GM19395 (cell line): Measurements from ENCODE around the gene UBR3.

Experiments
- ATAC-seq: cut with Tn5 transposase; IDR thresholded peaks from one replicate; pipeline ENCODE4 v1.9.1; 2021; ENCODE audit warnings: mild to moderate bottlenecking, moderate library complexity; ENCODE audit not compliant: unreplicated experiment

The UBR3 gene

DNA sequence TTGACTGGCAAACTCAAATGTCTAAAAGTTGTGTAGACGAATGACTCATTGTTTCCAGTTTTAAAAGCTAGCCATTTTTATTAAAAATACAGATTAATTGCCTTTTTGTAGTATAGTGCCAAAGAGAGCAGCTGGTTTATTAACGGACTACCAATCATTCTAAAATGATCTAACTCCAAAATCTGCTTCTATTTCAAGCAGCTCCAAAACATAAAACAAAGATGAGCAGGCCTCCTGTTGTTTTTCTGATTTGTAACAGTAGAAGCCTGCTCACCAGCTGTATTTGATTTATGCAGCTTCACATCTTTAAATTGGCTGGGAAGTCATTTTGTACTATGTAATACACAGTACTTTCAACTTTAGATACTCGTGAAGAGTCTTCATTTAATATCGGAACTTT lies 171.8 kb downstream of the UBR3 start:
- no peak for ATAC-seq

DNA sequence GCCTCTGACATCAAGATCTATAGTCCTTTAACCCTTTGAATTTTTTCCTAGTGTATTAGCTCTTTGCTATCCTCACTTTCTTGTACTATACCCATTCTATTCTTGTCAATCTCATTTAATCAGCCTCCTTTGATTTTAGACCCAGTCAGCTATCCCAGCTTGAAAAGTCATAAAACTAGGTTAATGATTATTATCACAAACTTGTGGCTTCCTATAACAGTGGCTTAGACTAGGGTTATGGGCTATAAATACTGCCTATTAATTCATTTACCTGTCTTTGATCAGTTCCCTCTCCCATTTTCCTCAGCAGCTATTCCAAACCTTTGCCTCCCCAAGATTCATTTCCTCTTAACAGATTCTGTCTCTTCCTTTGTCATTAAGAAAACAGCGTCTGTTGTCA lies 174.8 kb downstream of the UBR3 start:
- no peak for ATAC-seq

DNA sequence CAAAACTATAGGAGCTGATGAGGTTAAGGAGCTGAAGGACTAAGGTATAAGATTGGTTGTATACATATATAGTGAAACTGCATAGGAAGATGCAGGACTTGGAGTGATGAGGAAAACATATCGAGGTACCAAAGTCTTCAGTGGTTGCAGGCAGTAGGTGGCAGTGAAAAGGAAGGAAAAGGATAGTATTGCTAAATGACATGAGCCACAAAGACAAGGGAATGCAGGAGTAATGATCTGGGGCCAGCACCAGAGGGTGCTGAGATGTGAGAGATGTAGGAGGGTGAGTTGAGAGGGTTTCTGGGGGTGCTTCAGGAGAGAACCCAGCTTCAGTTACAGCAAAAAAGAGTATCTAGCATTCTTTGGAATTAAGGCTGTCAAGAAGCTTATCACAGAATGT lies 178.4 kb downstream of the UBR3 start:
- ATAC-seq: no peak

DNA sequence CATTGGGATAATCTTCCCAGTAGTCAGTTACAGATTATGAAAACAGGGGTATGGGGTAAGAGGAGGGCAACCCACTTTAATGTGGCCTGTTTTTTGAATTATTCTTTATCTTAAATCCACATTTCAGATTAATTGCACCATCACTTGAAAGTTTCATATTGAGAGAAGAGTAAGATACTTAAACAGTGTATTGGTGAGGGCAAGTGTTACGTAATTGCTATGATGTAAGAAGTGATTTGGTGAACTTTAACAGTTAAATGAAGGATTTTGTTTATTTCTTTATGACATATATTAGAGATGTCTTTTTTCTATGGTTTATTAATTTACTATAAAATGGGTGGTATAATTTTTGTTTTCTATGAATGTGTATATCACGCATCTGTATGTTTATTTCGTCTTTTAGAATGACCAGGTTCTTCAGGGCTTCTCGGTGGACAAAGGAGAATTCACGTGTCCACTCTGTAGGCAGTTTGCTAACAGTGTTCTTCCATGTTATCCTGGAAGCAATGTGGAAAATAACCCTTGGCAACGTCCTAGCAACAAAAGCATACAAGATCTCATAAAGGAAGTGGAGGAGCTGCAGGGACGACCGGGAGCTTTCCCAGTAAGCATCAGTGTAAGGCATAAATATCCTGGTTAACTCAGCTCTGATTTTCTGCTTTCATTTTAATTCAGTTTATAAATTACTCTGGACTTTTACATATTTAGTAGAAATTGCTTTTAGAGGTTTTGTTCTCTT lies 179.5 kb downstream of the UBR3 start:
- ATAC-seq: no peak

DNA sequence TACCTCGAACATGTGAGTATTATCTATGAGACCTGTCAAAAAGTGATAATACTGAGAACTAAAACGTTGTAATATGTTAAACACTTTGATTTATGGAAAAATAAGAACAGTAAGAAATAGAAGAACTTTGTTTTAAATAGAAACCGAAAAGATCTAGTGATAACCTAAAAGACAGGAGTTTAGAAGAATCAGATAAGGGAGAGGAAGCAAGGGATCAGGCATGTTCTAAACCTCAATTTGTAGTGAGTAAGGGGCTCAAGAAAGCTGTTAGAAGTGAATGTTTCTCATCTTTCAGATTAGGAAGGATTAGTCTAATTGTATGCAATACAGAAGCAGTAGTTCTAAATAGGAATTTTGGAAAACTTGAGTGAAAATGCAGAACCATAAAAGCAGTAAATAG lies 182.0 kb downstream of the UBR3 start:
- no peak for ATAC-seq

DNA sequence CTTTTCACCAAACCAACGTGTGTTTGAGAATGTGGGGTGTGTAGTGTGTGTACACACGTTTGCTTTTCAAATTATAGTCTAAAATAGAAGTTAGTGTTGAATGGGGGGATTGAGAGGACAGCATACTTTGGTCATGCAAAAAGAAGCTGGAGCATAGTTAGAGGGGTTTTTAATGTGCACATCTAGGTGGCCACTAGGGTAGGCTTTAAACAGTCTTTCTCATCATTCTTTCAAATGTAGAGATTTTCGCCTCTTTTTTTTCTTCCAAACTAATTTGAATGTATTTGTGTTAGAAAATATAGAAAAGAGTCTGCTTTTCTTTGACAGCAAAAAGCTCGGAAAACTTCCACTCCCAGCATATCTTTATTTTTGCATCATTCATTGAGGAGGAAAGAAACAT lies 185.5 kb downstream of the UBR3 start:
- no peak for ATAC-seq

DNA sequence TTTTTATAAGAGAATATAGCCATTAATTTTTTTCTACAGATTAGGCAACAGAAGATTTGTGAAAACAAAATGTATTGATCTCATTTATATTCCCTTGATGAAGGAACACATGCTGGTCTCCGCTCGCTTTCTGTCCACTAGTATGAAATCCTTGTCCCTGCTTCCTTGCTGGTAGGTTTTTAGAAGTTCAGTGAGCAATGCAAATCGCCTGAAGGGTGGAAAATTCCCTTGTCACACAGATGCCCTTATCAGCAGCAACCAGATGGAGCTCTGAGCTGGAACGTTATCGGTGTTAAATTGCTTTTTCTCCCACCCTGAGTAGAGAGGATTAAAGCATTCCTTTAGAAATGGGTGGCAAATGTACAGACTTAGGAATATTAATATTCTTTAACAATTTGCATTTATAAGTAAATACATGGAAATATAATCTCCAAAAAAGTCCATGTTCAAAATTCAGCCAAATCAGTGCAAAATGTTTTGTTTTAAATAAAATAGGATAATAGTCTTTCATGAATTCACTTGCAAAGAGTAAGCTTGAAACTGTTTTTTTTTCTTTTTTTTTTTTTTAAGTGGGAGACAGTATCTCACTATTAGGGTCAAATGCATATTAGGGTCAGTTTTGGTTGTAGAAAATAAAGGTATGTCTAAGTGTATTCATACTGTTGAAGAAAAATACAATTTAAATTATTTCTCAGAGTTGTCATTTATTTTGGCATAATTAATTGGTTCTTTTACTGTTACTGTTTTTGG lies 186.7 kb downstream of the UBR3 start:
- ATAC-seq: no peak

DNA sequence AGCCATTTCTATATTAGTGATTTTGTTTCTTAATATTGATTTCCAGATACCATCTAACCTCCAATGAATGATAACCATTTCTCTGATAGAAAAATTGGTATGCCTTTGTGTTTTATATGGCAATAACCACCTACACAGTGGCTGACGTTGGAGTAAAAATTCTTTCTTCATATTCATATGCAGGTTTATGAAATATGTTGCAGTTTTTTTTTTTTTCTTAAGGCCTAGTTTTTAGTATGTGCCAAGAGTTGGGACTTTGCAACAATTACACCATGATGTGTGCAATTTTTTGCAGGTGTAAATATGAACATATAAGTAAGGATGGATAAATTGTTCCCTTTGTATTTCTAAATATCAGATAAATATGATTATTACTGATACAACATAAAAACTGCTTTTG lies 187.5 kb downstream of the UBR3 start:
- ATAC-seq: no peak

DNA sequence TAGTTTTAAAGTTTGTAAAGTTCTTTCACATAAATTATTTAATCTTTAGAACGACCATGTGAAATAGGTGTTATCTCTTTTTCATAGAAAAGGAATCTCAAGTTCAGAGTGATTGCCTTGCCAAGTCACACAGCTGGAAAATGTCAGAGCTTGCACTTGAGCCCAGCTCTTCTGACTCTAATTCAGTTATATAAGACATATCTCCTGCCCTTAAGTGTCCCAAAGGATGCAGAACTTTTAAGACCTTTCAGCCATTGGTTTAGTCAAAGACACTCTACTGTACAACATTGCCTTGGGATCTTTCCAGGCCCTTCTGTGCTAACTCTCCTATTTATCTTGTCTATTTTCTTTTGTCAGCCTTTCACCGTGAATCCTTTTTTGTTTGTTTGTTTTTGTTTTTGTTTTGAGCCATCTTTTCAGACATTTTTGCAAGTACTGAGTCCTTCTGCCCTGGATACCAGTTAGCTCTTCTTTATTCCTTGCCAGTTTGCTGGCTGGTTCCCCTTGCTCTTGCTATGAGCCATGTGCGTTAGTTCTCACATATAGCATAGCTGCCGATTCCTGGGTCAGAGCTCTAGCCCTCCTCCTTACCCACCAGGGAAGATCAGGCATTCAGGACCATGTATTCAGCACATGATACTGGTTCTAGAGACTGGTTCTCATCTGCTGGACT lies 190.7 kb downstream of the UBR3 start:
- ATAC-seq: no peak

DNA sequence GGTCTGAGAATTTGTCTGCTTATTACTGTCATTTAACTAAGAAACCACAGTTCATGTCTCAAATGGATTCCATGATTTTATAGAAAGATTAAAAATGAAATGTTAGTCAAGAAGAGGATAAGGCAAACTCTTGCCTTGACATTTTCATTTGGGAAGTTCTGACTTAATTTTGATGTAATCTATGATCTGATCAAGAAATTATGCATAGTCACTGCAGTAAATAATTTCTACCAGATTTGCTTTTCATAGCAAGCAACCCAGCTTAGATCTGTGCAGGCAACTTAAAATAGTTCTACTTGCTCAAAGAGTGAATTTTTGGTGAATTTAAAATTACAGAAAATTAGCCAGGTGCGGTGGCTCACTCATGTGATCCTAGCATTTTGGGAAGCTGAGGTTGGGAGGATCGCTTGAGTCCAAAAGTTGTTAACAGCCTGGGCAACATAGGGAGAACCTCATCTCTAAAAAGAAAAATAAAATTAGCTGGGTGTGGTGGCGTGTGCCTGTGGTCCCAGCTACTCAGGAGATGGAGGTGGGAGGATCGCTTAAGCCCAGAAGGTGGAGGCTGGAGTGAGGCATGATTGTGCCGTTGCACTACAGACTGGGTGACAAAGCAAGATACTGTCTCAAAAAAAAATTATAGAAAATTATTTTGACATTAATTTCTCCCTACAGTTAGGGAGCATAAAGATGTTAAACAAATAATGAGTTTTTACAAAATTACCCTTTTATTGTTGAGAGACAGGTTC lies 192.0 kb downstream of the UBR3 start:
- no peak for ATAC-seq

DNA sequence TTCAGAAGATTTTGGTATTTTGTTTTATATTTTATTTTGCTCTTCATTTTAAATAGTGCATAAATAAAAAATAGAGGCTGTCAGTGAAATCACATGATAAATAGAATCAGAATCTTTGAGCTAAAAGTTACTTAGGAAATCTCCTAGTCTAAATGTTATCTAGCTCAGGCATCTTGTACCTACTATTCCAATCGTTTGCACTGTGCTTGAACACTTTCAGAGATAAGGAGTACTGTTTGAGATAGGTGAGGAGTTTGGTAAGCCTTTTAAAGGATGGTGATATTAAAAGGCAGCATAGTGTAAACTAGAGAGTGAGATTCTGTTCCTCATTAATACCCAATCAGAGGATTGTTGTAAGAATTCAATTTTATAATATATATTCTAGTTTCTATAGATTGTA lies 193.5 kb downstream of the UBR3 start:
- ATAC-seq: no peak

DNA sequence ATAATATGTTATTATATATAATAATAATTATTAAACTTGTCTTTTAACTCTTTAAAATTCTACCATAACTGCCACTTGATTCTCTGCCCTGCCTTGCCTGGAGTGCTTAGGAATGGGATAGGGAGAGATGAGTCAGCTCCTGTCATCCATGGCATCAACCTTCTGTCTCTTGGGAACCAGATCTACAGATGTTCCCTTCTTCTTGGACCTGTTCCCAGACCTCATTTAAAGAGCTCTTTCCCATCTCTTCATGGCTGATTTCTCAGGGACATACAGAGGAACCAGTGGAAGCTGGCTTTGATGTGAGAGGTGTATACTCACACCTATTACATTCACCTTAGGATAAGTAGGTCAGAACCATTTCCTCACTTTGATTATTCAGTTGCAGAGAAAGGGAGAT lies 195.4 kb downstream of the UBR3 start:
- no peak for ATAC-seq

DNA sequence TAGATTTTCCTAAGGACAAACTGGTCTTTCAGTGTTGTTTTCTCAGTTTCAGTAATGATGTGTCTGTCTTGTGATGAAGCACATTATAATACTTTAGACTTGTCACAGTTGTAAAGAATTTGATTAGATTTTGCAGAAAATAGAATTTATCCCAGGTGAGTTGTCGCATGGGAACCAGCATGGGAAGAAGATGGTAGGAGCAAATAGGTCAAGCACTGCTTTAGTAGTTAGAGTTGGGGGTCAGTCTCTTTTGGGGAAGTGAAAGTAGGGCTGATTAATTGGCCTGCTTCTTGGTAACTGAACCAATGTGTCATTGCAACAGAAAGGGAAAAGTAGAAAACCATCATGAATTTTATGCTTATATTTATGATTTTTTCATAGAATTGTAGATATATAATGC lies 197.5 kb downstream of the UBR3 start:
- peak; percentile 91 for ATAC-seq

DNA sequence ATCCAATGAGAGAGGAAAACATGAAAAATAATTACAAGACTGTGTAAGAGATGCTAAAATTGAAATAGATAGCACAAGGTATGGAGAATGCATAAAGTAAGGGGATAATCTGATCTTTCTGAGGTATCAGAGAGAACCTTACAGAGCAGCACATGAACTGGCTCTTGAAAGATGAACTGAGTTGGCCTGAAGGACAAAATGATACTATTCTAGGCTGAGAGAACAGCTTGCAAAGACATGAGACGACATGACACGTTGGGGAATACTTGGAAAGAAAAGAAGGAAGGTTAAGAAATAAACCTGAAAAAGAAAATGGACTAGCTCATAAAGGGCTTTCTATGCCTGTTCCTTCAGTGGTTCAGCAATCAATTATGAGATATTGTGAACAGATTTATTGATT lies 198.0 kb downstream of the UBR3 start:
- ATAC-seq: no peak

DNA sequence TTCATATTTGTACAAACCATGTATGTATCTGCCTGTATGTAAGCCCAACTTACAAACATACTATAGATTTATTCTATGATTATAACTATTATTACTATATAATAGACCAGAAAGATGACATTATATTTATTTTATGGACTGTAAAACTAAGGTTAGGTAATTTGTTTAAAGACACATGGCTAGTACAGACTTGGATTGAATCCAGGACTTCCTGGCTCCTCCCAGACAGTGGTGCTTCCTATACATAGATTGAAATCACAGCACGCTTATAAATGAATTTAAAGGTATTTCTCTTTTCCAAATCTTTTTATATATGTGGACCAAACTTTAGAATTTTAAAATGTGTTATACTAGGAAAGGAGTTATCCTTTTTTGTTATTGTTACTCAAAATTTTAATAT lies 199.1 kb downstream of the UBR3 start:
- no peak for ATAC-seq

DNA sequence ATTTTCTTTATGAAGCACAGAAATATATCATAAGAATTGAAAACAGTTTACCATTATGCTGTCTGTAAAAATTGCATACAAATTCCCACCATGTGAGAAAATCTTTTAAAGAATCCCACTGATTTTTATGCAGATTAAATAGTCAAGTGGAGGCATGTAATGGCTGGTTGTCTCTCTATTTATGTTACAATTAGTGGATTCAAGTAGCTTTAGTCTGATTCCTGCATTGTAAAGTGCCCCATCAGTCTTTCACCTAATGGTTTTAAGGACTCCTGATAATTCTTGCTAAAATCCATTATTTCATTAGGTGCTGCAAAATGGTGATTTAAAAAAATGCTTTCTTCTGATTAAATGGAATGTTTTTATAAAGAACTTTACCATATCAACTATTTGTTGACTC lies 202.3 kb downstream of the UBR3 start:
- no peak for ATAC-seq

DNA sequence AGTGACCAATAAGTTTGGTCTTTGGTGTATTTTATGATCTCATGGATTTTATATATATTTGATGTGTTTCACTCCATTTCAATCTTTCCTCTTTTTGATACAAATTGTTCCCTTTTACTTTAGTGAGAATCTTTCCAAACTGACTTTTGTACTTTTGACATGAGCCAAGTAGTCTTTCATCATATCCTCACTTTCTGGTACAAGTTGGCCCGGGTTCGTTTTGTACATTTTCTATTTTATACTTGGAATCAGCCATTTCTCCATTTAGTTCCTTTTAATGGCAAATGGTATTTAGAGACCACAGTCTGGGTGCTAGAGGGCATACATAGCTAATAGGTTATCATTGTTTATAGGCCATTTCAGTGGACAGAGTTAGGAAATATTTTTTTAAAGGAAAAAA lies 202.8 kb downstream of the UBR3 start:
- no peak for ATAC-seq

DNA sequence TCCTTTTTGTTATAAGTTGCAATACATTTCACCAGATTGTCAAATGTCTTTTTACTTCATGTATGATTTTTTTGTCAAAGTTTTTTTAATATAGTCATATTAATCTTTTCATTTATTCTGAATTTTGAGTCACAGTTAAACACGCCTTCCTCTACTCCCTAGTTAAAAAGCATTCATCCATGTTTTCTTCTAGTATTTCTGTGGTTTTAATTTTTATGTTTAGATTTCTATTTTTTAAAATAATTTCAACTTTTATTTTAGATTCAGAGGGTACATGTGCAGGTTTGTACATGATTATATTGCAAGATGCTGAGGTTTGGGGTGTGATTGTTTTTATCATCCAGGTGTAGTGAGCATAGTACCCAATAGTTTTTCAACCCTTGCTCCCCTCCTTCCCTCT lies 204.0 kb downstream of the UBR3 start:
- no peak for ATAC-seq

DNA sequence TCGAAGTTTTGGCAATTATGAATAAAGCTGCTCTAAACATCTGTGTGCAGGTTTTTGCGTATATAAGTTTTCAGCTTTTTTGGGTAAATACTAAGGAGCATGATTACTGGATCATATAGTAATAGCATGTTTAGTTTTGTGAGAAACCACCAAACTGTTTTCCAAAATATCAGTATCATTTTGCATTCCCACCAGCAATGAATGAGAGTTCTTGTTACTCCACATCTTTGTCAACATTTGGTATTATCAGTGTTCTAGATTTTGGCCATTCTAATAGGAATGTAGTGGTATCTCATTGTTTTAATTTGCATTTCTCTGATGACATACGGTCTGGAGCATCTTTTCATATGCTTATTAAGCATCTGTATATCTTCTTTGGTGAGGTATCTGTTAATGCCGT lies 207.3 kb downstream of the UBR3 start:
- ATAC-seq: no peak

DNA sequence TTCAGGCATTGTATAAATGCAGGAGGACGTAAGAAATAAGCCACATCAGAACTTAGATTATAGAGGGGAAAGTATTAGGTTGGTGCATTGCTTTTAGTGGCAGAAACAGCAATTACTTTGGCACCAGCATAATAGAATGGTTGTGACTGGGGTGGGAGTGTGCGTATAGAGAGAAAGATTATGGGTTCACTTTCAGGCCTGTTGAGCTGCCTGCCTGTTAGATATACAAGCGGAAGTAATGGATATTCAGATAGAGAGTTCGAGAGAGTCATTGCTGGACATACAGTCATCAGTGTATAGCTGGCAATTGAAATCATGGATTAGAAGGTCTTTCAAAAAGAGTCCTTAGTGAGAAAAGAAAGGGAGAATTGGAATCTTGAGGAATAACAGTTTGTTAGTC lies 211.5 kb downstream of the UBR3 start:
- no peak for ATAC-seq

DNA sequence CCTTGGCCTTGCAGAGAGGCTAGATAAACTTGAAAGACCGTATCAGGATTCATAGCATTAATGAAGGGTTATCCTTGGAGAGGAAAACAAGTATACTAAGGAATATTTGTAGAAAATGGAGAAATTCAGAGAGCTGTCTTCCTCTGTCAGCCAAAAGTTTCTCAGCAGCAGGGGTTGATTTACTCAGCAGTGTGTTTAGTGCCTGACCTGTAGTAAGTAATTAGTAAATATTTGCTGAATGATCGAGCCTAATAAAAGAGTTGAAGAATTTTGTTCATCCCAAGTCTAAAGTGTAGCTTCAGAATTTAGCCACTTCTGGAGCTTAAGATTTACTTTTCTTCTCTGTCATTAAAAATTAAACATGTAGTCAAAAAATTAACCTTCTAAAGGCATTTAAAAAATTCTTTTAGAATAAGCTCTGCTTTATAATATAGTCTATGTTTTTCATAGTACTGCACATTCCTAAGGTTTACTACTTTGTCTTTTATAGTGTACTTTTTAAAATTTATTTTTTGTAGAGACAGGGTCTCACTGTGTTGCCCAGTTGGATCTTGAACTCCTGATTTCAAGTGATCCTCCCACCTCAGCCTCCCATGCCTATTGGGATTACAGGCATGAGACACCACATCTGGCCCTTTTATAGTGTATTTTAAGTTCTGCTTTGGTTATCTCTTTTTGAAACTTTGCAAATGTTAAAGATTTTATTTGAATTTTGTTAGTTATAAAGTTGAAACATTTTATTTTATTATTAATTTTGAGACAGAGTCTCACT lies 212.3 kb downstream of the UBR3 start:
- ATAC-seq: no peak
